OCI-LY7 (cell line): ENCODE results near the gene CBFA2T3.

Experiments
- EZH2phosphoT487 ChIP-seq: fragments of 200-600 bp; sonication (generic); IDR thresholded peaks from 2 replicates; pipeline ENCODE4 v1.6.1; 2018; ENCODE audit warnings: low read depth, borderline replicate concordance, mild to moderate bottlenecking, mixed run types, antibody characterized with exemption, low read length, moderate library complexity, mixed read lengths
- TF ChIP-seq, protein P1 (sequence below): fragments of 200-600 bp; sonication (generic); conservative IDR thresholded peaks from 2 replicates; pipeline ENCODE4 v1.5.1; 2014; ENCODE audit warnings: mild to moderate bottlenecking, antibody characterized with exemption, low read length, moderate library complexity, mixed read lengths

DNA sequence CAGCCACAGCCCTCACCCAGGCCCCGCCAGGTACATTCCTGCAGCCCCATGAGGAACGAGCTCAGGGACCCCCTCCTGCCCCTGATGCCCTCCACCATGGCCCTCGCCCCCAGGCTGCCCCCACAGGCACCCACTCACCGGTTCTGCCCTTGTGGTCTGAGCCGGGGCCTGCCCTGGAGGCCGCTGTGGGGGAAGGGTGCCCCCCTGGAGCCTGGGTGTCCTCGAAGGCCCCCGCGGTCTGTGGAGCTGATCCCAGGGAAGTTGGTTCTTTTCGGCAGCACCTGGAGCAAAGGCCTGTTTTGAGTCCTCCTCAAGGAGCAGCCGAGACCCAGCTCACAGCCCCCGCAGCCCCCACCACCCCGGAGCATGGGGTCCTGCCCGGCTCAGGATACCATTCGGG is 112.9 kb downstream of the CBFA2T3 start:
- TF ChIP-seq, protein P1, sequence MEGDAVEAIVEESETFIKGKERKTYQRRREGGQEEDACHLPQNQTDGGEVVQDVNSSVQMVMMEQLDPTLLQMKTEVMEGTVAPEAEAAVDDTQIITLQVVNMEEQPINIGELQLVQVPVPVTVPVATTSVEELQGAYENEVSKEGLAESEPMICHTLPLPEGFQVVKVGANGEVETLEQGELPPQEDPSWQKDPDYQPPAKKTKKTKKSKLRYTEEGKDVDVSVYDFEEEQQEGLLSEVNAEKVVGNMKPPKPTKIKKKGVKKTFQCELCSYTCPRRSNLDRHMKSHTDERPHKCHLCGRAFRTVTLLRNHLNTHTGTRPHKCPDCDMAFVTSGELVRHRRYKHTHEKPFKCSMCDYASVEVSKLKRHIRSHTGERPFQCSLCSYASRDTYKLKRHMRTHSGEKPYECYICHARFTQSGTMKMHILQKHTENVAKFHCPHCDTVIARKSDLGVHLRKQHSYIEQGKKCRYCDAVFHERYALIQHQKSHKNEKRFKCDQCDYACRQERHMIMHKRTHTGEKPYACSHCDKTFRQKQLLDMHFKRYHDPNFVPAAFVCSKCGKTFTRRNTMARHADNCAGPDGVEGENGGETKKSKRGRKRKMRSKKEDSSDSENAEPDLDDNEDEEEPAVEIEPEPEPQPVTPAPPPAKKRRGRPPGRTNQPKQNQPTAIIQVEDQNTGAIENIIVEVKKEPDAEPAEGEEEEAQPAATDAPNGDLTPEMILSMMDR, result no peak
- no peak for TF ChIP-seq EZH2phosphoT487
